HepG2 (cell line): Measurements from ENCODE around the gene CCDC148. TPM values are rescaled to one million over a fixed set of nuclear protein-coding genes. Genes with fewer than 3 reads are reported as not detected.

Experiments used
- BORCS8-MEF2B ChIP-seq: sonication (generic); formaldehyde crosslinking; IDR thresholded peaks from 2 replicates; pipeline ENCODE4 v1.8.0; 2022; ENCODE audit warnings: mild to moderate bottlenecking, missing genetic modification reagents
- BRCA1 ChIP-seq: sonication (generic); formaldehyde crosslinking; IDR thresholded peaks from 2 replicates; pipeline ENCODE4 v1.4.0; 2020; ENCODE audit warnings: missing genetic modification reagents
- CERS6 ChIP-seq: sonication (generic); formaldehyde crosslinking; IDR thresholded peaks from 2 replicates; pipeline ENCODE4 v1.5.0; 2020; ENCODE audit warnings: missing genetic modification reagents
- CHD2 ChIP-seq: IDR thresholded peaks from 2 replicates; pipeline ENCODE4 v1.6.1; 2011; ENCODE audit warnings: low read depth, low read length, improper control_type of control experiment
- FOXK2 ChIP-seq: fragments of 450-650 bp; IDR thresholded peaks from 2 replicates; pipeline ENCODE4 v1.6.1; 2016
- JARID2 ChIP-seq: sonication (generic); formaldehyde crosslinking; IDR thresholded peaks from 2 replicates; pipeline ENCODE4 v1.8.1; 2023; ENCODE audit warnings: missing genetic modification reagents, inconsistent platforms; ENCODE audit not compliant: insufficient replicate concordance
- KLF16 ChIP-seq, 2 experiments: sonication (generic) in 1 of 2; formaldehyde crosslinking in 1 of 2; IDR thresholded peaks; 2 replicates each; pipeline versions ENCODE4 v1.6.1 to v1.8.0; 2016 to 2023; ENCODE audit warnings: missing genetic modification reagents in 2 of 2, missing compliant biosample characterization in 1 of 2
- MIER3 ChIP-seq: IDR thresholded peaks from 2 replicates; pipeline ENCODE4 v1.6.1; 2016; ENCODE audit warnings: missing compliant biosample characterization, borderline replicate concordance
- NBN ChIP-seq: fragments of 450-650 bp; conservative IDR thresholded peaks from 2 replicates; pipeline ENCODE4 v1.6.1; 2017
- NONO ChIP-seq, 2 experiments: fragments of 450-650 bp in 1 of 2; sonication (generic) in 1 of 2; formaldehyde crosslinking in 1 of 2; IDR thresholded peaks in 1 of 2; conservative IDR thresholded peaks in 1 of 2; 2 replicates each; pipeline versions ENCODE4 v1.6.1 to v1.8.0; 2017 to 2022; ENCODE audit warnings: mild to moderate bottlenecking in 1 of 2, missing genetic modification reagents in 1 of 2, moderate library complexity in 1 of 2
- NR0B2 ChIP-seq: sonication (generic); formaldehyde crosslinking; IDR thresholded peaks from 2 replicates; pipeline ENCODE4 v1.4.0; 2020; ENCODE audit warnings: mild to moderate bottlenecking, missing genetic modification reagents
- RFX3 ChIP-seq: IDR thresholded peaks from 2 replicates; pipeline ENCODE4 v1.6.1; 2016; ENCODE audit warnings: missing biosample characterization, missing genetic modification reagents
- UBTF ChIP-seq: sonication (generic); formaldehyde crosslinking; IDR thresholded peaks from 2 replicates; pipeline ENCODE4 v1.4.0; 2020; ENCODE audit warnings: mild to moderate bottlenecking, missing genetic modification reagents
- ZBTB39 ChIP-seq: sonication (generic); formaldehyde crosslinking; IDR thresholded peaks from 2 replicates; pipeline ENCODE4 v1.5.0; 2020; ENCODE audit warnings: missing genetic modification reagents
- ZGPAT ChIP-seq: IDR thresholded peaks from 2 replicates; pipeline ENCODE4 v1.6.1; 2016; ENCODE audit warnings: mild to moderate bottlenecking
- ZNF251 ChIP-seq: sonication (generic); formaldehyde crosslinking; IDR thresholded peaks from 2 replicates; pipeline ENCODE4 v1.9.0; 2021; ENCODE audit warnings: mild to moderate bottlenecking, missing genetic modification reagents
- ZNF350 ChIP-seq: sonication (generic); formaldehyde crosslinking; IDR thresholded peaks from 2 replicates; pipeline ENCODE4 v1.4.0; 2020; ENCODE audit warnings: mild to moderate bottlenecking, low read depth, missing genetic modification reagents, borderline replicate concordance
- ZNF446 ChIP-seq: sonication (generic); formaldehyde crosslinking; IDR thresholded peaks from 2 replicates; pipeline ENCODE4 v1.5.0; 2020; ENCODE audit warnings: mild to moderate bottlenecking, missing genetic modification reagents
- ZNF619 ChIP-seq: sonication (generic); formaldehyde crosslinking; IDR thresholded peaks from 2 replicates; pipeline ENCODE4 v1.4.0; 2020; ENCODE audit warnings: mild to moderate bottlenecking, missing genetic modification reagents
- ZNF766 ChIP-seq: sonication (generic); formaldehyde crosslinking; IDR thresholded peaks from 2 replicates; pipeline ENCODE4 v1.5.0; 2020; ENCODE audit warnings: missing genetic modification reagents, borderline replicate concordance
- ZNF780A ChIP-seq: sonication (generic); formaldehyde crosslinking; IDR thresholded peaks from 2 replicates; pipeline ENCODE4 v1.8.0; 2022; ENCODE audit warnings: mild to moderate bottlenecking, missing genetic modification reagents, moderate library complexity
- ZSCAN20 ChIP-seq: sonication (generic); formaldehyde crosslinking; IDR thresholded peaks from 2 replicates; pipeline ENCODE4 v1.4.0; 2020; ENCODE audit warnings: missing genetic modification reagents, mild to moderate bottlenecking, borderline replicate concordance
- polyA plus RNA-seq, 8 experiments: library from polyadenylated mRNA; depleted of rRNA in 3 of 8; stranded (reverse) in 7 of 8; unstranded in 1 of 8; fragments of >200 nt; fragmentation: Illumina TruSeq in 4 of 8; extraction: Trizol in 4 of 8; gene quantifications; 2 replicates each; pipeline versions ENCODE4 v1.2.1 to v1.2.3, GENCODE V29; 2011 to 2016; ENCODE audit warnings: low read depth in 4 of 8, missing spikeins in 1 of 8, mixed read lengths in 1 of 8; ENCODE audit not compliant: insufficient read depth in 1 of 8
- total RNA-seq, 5 experiments: library from RNA; depleted of rRNA; stranded (reverse); fragments of >200 nt; fragmentation: Illumina TruSeq; extraction: Trizol; gene quantifications; 2 replicates each; pipeline ENCODE4 v1.2.3, GENCODE V29; 2016; ENCODE audit warnings: low read depth in 1 of 5

The CCDC148 gene
- total and polyA plus RNA-seq, 2 of the 13 experiments (the other 11 are each of a cell fraction or from before 2014, with no cell fraction given), result 0.30 to 0.49 TPM

- peak; percentile 29; the same call in 1 of the 2 replicates for TF ChIP-seq BORCS8-MEF2B (CRISPR knock-in tag)
- TF ChIP-seq UBTF, result peak; percentile 100
- TF ChIP-seq ZNF766 (CRISPR knock-in tag), result peak; percentile 95
- TF ChIP-seq CHD2, result peak; percentile 62; the same call in 1 of the 2 replicates
- peak; percentile 97 for TF ChIP-seq ZBTB39 (CRISPR knock-in tag)
- peak; percentile 99 for TF ChIP-seq ZGPAT
- TF ChIP-seq ZNF619 (CRISPR knock-in tag), result peak; percentile 98
- TF ChIP-seq ZNF251 (CRISPR knock-in tag), result no peak
- TF ChIP-seq FOXK2, result peak; percentile 49; the same call in 1 of the 2 replicates
- TF ChIP-seq ZNF350 (CRISPR knock-in tag), result peak; percentile 100
- TF ChIP-seq NONO (IDR thresholded peaks at IDR 0.05), result no peak
- TF ChIP-seq NONO (CRISPR knock-in tag; conservative IDR thresholded peaks at IDR 0.05), result peak; percentile 99
- peak; percentile 99 for TF ChIP-seq BRCA1 (CRISPR knock-in tag)
- TF ChIP-seq ZNF780A, result peak; percentile 96
- TF ChIP-seq KLF16 (CRISPR knock-in tag; IDR thresholded peaks at IDR 0.05), result peak in 1 of 2 experiments; percentile 99; a peak in 2 of 4 replicates
- TF ChIP-seq NR0B2 (CRISPR knock-in tag), result peak; percentile 90; the same call in 1 of the 2 replicates
- TF ChIP-seq ZSCAN20 (CRISPR knock-in tag), result peak; percentile 91
- TF ChIP-seq CERS6 (CRISPR knock-in tag), result peak; percentile 93; the same call in 1 of the 2 replicates
- TF ChIP-seq JARID2 (CRISPR knock-in tag), result peak; percentile 92
- TF ChIP-seq NBN, result no peak
- peak; percentile 85; the same call in 1 of the 2 replicates for TF ChIP-seq ZNF446 (CRISPR knock-in tag)
- 0 out of 2 replicates have a peak, but pooled peaks have one; percentile 23 for TF ChIP-seq RFX3 (CRISPR knock-in tag)
- peak; percentile 97 for TF ChIP-seq MIER3 (CRISPR knock-in tag)
These were observed 1.5 kb upstream of the CCDC148 start (continued) for GRCh38 chr2:158457826-158458616.
